WTC11 (cell line): ENCODE data around the gene EEFSEC. TPM values are rescaled to one million over a fixed set of nuclear protein-coding genes. Genes with fewer than 3 reads are reported as not detected.

Experiments
- ATAC-seq: fragments of 200-7000 bp; cut with Tn5 transposase; 2 replicates; pipeline ENCODE4 v1.10.0; 2021; ENCODE audit warnings: mild to moderate bottlenecking, moderate library complexity
- CTCF ChIA-PET: fragments of 300-600 bp; sonication (Branson Sonifier 250); formaldehyde crosslinking; loops from one replicate; lab custom pipeline; 2021; ENCODE audit warnings: antibody characterized with exemption; lab: Charles Lee
- POLR2A ChIA-PET: fragments of 350-600 bp; sonication (Branson Sonifier 250); formaldehyde crosslinking; loops from one replicate; lab custom pipeline; 2021; ENCODE audit warnings: antibody characterized with exemption; lab: Charles Lee
- DNase-seq: peaks from one replicate; pipeline ENCODE4 v3.0.0; 2021; ENCODE audit warnings: low spot score
- H3K27ac Mint-ChIP-seq: 2 replicates; pipeline ENCODE4 v1.8.0; 2021; ENCODE audit warnings: mixed read lengths
- H3K27me3 Mint-ChIP-seq: 2 replicates; pipeline ENCODE4 v1.8.0; 2021; ENCODE audit warnings: low read depth, mild to moderate bottlenecking, moderate library complexity, mixed read lengths
- H3K36me3 Mint-ChIP-seq: 2 replicates; pipeline ENCODE4 v1.8.0; 2021; ENCODE audit warnings: mixed read lengths
- H3K4me1 Mint-ChIP-seq: 2 replicates; pipeline ENCODE4 v1.8.0; 2022; ENCODE audit warnings: mixed read lengths
- H3K4me3 Mint-ChIP-seq: 2 replicates; pipeline ENCODE4 v1.8.0; 2021; ENCODE audit warnings: mild to moderate bottlenecking, moderate library complexity, mixed read lengths
- H3K9me3 Mint-ChIP-seq: 2 replicates; pipeline ENCODE4 v1.8.0; 2021; ENCODE audit warnings: mixed read lengths
- CREM ChIP-seq: sonication (generic); formaldehyde crosslinking; IDR thresholded peaks from 2 replicates; pipeline ENCODE4 v1.8.1; 2022; ENCODE audit warnings: mild to moderate bottlenecking, missing genetic modification reagents, moderate library complexity
- ESRRA ChIP-seq: sonication (generic); formaldehyde crosslinking; IDR thresholded peaks from 2 replicates; pipeline ENCODE4 v1.8.1; 2022; ENCODE audit warnings: mild to moderate bottlenecking, missing genetic modification reagents, borderline replicate concordance
- FOXK1 ChIP-seq: sonication (generic); formaldehyde crosslinking; IDR thresholded peaks from 2 replicates; pipeline ENCODE4 v1.8.0; 2022; ENCODE audit warnings: mild to moderate bottlenecking, moderate library complexity, missing genetic modification reagents
- KAT7 ChIP-seq: sonication (generic); formaldehyde crosslinking; IDR thresholded peaks from 2 replicates; pipeline ENCODE4 v1.8.1; 2023; ENCODE audit warnings: missing genetic modification reagents, mild to moderate bottlenecking, borderline replicate concordance
- NR3C1 ChIP-seq: sonication (generic); formaldehyde crosslinking; conservative IDR thresholded peaks from 2 replicates; pipeline ENCODE4 v1.8.1; 2023; ENCODE audit warnings: low read depth, mild to moderate bottlenecking, missing genetic modification reagents
- PRRX2 ChIP-seq: fragments of 250-450 bp; sonication (Bioruptor Pico); IDR thresholded peaks from 2 replicates; pipeline ENCODE4 v1.8.0; 2021; ENCODE audit warnings: mild to moderate bottlenecking
- SMAD3 ChIP-seq: sonication (generic); formaldehyde crosslinking; IDR thresholded peaks from 2 replicates; pipeline ENCODE4 v1.8.0; 2022; ENCODE audit warnings: missing genetic modification reagents, mild to moderate bottlenecking, borderline replicate concordance
- SOX15 ChIP-seq: fragments of 250-450 bp; sonication (Bioruptor Pico); IDR thresholded peaks from 2 replicates; pipeline ENCODE4 v1.9.0; 2021; ENCODE audit warnings: mild to moderate bottlenecking
- TEAD1 ChIP-seq: sonication (generic); formaldehyde crosslinking; IDR thresholded peaks from 2 replicates; pipeline ENCODE4 v1.8.0; 2022; ENCODE audit warnings: mild to moderate bottlenecking, missing genetic modification reagents
- TP53 ChIP-seq: sonication (generic); formaldehyde crosslinking; IDR thresholded peaks from 2 replicates; pipeline ENCODE4 v1.8.1; 2023; ENCODE audit warnings: mild to moderate bottlenecking, missing genetic modification reagents
- ZNF263 ChIP-seq: sonication (generic); formaldehyde crosslinking; IDR thresholded peaks from 2 replicates; pipeline ENCODE4 v1.8.1; 2022; ENCODE audit warnings: low read depth, mild to moderate bottlenecking, moderate library complexity, missing genetic modification reagents
- ZNF423 ChIP-seq: fragments of 250-450 bp; sonication (Bioruptor Pico); IDR thresholded peaks from 2 replicates; pipeline ENCODE4 v2.1.2; 2022; ENCODE audit warnings: mild to moderate bottlenecking, moderate library complexity
- ZNF671 ChIP-seq: fragments of 250-450 bp; sonication (Bioruptor Pico); IDR thresholded peaks from 2 replicates; pipeline ENCODE4 v1.8.0; 2021; ENCODE audit warnings: mild to moderate bottlenecking
- total RNA-seq: library from RNA; stranded (reverse); gene quantifications from 3 replicates; pipeline ENCODE4 v1.2.3, GENCODE V29; 2021
- TF ChIP-seq, protein P1 (sequence below): sonication (generic); formaldehyde crosslinking; IDR thresholded peaks from 2 replicates; pipeline ENCODE4 v1.8.0; 2022; ENCODE audit warnings: mild to moderate bottlenecking, missing genetic modification reagents
- TF ChIP-seq, protein P2 (sequence below): sonication (generic); formaldehyde crosslinking; IDR thresholded peaks from 2 replicates; pipeline ENCODE4 v1.8.1; 2022; ENCODE audit warnings: low read depth, mild to moderate bottlenecking, moderate library complexity, missing genetic modification reagents, borderline replicate concordance
- TF ChIP-seq, protein P3 (sequence below): sonication (generic); formaldehyde crosslinking; IDR thresholded peaks from 2 replicates; pipeline ENCODE4 v1.8.1; 2022; ENCODE audit warnings: mild to moderate bottlenecking, moderate library complexity, missing genetic modification reagents
- TF ChIP-seq, protein P4 (sequence below): sonication (generic); formaldehyde crosslinking; IDR thresholded peaks from 2 replicates; pipeline ENCODE4 v1.8.1; 2023; ENCODE audit warnings: mild to moderate bottlenecking, missing genetic modification reagents
- TF ChIP-seq, protein P5 (sequence below): fragments of 250-450 bp; sonication (Bioruptor Pico); IDR thresholded peaks from 2 replicates; pipeline ENCODE4 v1.9.0; 2021; ENCODE audit warnings: moderate library complexity, mild to moderate bottlenecking, inconsistent platforms, borderline replicate concordance
- TF ChIP-seq, protein P6 (sequence below): fragments of 250-450 bp; sonication (Bioruptor Pico); IDR thresholded peaks from 2 replicates; pipeline ENCODE4 v1.9.0; 2021; ENCODE audit warnings: mild to moderate bottlenecking
- TF ChIP-seq, protein P7 (sequence below): fragments of 250-450 bp; sonication (Bioruptor Pico); conservative IDR thresholded peaks from 2 replicates; pipeline ENCODE4 v1.9.0; 2021; ENCODE audit warnings: mild to moderate bottlenecking

Gene EEFSEC
- total RNA-seq, 1 experiment from 2014 or later = 13.7 TPM

DNA sequence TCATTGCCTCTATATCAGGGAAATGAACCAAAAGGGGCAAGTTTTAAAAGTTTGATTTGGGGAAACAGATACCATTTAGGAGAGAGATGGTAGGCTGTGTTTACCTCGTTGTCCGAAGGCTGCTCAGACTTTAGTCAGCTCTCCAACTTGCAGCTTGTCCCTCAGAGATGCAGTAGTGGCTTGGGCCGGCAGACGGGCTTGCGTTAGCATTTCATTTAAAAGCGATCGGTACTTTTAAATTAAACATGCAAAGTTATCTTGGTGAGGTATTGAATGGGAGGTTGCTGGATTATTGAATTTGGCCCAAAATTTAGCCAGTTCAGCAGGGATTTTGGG, 26.2 kb downstream of the EEFSEC start:
- Mint-ChIP-seq H3K4me1 (peaks cover 48% of the 10 kb centered on the region), H3K27ac (peak overlapping the region; percentile 44), H3K36me3 (no peaks in the 10 kb centered on the region), H3K4me3 (0 out of 2 replicates have a peak overlapping the region, but pooled peaks have one; percentile 11), H3K27me3 (no peaks in the 10 kb centered on the region), H3K9me3 (no peaks in the 10 kb centered on the region)
- no peak for TF ChIP-seq CREM
- no peak for TF ChIP-seq TEAD1 (CRISPR knock-in tag)
- TF ChIP-seq, protein P1, sequence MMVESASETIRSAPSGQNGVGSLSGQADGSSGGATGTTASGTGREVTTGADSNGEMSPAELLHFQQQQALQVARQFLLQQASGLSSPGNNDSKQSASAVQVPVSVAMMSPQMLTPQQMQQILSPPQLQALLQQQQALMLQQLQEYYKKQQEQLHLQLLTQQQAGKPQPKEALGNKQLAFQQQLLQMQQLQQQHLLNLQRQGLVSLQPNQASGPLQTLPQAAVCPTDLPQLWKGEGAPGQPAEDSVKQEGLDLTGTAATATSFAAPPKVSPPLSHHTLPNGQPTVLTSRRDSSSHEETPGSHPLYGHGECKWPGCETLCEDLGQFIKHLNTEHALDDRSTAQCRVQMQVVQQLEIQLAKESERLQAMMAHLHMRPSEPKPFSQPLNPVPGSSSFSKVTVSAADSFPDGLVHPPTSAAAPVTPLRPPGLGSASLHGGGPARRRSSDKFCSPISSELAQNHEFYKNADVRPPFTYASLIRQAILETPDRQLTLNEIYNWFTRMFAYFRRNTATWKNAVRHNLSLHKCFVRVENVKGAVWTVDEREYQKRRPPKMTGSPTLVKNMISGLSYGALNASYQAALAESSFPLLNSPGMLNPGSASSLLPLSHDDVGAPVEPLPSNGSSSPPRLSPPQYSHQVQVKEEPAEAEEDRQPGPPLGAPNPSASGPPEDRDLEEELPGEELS (CRISPR knock-in tag) = no peak
- TF ChIP-seq, protein P2, sequence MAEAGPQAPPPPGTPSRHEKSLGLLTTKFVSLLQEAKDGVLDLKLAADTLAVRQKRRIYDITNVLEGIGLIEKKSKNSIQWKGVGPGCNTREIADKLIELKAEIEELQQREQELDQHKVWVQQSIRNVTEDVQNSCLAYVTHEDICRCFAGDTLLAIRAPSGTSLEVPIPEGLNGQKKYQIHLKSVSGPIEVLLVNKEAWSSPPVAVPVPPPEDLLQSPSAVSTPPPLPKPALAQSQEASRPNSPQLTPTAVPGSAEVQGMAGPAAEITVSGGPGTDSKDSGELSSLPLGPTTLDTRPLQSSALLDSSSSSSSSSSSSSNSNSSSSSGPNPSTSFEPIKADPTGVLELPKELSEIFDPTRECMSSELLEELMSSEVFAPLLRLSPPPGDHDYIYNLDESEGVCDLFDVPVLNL (CRISPR knock-in tag) = no peak
- no peak for TF ChIP-seq TP53 (CRISPR knock-in tag)
- no peak for TF ChIP-seq ZNF263 (CRISPR knock-in tag)
- no peak for TF ChIP-seq ZNF671 (CRISPR knock-in tag)
- TF ChIP-seq KAT7 (CRISPR knock-in tag) = no peak
- no peak for TF ChIP-seq SOX15
- no peak for DNase-seq
- ATAC-seq = peak; percentile 38; the same call in 1 of the 2 replicates
- CTCF ChIA-PET = interaction anchor here (0.6 to 1.3 kb wide), 7 partner anchors 9 to 429 kb away, joined by 3 to 5 read pairs (median 3); no protein-coding TSS in a partner anchor
- POLR2A ChIA-PET = no interaction called here

DNA sequence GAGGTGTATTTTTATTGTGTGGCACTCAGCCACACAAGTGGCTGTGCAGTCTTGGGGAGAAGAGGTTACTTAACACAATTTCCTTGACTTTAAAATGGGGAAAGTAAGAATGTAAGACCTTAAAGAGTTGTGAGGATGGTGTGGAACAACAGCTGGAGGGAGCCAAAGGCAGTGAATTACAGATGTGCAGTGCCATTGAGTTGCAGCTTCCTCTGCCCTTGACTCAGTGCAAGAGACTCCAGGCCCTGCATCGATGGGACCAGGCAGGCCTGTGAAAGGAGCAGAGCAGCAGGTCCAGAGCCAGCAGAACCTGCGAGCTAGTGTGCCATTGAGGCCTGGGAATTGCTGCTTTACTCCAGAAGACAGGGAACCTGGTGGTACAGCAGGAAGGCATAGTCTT, 27.2 kb downstream of the EEFSEC start:
- peak overlapping the region; percentile 71 for H3K27ac Mint-ChIP-seq
- H3K27me3 Mint-ChIP-seq = no peaks in the 10 kb centered on the region
- ChIA-PET CTCF (interaction anchor here (1.0 to 1.4 kb wide), 2 partner anchors 12 to 14 kb away, joined by 3 to 5 read pairs; no protein-coding TSS in a partner anchor), POLR2A (no interaction called here)
- TF ChIP-seq ZNF423 (no peak), ESRRA (no peak), PRRX2 (CRISPR knock-in tag) (no peak), SMAD3 (CRISPR knock-in tag) (no peak), NR3C1 (no peak), FOXK1 (CRISPR knock-in tag) (no peak), ZNF671 (CRISPR knock-in tag) (no peak)
- TF ChIP-seq, protein P3, sequence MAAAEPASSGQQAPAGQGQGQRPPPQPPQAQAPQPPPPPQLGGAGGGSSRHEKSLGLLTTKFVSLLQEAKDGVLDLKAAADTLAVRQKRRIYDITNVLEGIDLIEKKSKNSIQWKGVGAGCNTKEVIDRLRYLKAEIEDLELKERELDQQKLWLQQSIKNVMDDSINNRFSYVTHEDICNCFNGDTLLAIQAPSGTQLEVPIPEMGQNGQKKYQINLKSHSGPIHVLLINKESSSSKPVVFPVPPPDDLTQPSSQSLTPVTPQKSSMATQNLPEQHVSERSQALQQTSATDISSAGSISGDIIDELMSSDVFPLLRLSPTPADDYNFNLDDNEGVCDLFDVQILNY (CRISPR knock-in tag) = no peak
- TF ChIP-seq, protein P4, sequence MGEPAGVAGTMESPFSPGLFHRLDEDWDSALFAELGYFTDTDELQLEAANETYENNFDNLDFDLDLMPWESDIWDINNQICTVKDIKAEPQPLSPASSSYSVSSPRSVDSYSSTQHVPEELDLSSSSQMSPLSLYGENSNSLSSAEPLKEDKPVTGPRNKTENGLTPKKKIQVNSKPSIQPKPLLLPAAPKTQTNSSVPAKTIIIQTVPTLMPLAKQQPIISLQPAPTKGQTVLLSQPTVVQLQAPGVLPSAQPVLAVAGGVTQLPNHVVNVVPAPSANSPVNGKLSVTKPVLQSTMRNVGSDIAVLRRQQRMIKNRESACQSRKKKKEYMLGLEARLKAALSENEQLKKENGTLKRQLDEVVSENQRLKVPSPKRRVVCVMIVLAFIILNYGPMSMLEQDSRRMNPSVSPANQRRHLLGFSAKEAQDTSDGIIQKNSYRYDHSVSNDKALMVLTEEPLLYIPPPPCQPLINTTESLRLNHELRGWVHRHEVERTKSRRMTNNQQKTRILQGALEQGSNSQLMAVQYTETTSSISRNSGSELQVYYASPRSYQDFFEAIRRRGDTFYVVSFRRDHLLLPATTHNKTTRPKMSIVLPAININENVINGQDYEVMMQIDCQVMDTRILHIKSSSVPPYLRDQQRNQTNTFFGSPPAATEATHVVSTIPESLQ (CRISPR knock-in tag) = no peak
- TF ChIP-seq, protein P5, sequence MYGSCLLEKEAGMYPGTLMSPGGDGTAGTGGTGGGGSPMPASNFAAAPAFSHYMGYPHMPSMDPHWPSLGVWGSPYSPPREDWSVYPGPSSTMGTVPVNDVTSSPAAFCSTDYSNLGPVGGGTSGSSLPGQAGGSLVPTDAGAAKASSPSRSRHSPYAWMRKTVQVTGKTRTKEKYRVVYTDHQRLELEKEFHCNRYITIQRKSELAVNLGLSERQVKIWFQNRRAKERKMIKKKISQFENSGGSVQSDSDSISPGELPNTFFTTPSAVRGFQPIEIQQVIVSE = no peak
- TF ChIP-seq, protein P6, sequence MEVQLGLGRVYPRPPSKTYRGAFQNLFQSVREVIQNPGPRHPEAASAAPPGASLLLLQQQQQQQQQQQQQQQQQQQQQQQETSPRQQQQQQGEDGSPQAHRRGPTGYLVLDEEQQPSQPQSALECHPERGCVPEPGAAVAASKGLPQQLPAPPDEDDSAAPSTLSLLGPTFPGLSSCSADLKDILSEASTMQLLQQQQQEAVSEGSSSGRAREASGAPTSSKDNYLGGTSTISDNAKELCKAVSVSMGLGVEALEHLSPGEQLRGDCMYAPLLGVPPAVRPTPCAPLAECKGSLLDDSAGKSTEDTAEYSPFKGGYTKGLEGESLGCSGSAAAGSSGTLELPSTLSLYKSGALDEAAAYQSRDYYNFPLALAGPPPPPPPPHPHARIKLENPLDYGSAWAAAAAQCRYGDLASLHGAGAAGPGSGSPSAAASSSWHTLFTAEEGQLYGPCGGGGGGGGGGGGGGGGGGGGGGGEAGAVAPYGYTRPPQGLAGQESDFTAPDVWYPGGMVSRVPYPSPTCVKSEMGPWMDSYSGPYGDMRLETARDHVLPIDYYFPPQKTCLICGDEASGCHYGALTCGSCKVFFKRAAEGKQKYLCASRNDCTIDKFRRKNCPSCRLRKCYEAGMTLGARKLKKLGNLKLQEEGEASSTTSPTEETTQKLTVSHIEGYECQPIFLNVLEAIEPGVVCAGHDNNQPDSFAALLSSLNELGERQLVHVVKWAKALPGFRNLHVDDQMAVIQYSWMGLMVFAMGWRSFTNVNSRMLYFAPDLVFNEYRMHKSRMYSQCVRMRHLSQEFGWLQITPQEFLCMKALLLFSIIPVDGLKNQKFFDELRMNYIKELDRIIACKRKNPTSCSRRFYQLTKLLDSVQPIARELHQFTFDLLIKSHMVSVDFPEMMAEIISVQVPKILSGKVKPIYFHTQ = no peak
- TF ChIP-seq, protein P7, sequence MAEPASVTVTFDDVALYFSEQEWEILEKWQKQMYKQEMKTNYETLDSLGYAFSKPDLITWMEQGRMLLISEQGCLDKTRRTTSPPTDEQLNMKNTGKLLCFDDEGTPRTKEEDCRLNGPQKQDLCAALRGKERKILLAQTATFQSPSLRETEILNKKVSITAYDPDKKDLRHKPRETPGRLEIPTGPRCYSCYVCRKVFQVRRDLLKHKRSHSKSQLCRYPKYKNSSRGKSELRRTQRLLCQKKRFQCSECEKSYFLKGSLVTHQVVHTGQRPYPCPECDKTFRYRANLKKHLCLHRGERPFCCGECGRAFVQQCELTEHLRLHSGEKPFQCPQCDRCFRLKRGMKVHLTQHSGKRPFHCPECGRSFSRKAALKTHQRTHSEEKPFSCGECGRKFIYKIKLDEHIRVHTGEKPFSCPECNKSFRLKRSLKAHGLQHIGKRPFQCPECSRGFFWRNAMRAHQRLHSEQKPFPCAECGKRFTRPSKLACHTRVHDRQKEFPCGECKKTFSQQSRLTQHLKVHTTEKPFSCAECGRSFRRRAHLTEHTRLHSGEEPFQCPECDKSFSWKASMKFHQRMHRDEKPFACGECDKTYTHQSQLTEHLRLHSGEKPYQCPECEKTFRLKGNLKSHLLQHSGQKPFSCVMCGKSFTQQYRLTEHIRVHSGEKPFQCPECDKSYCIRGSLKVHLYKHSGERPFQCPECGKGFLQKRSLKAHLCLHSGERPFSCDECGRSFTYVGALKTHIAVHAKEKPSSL (CRISPR knock-in tag) = no peak
- H3K9me3 Mint-ChIP-seq = peaks cover 1% of the 10 kb centered on the region; the same call in 1 of the 2 replicates
- peaks cover 38% of the 10 kb centered on the region for H3K4me1 Mint-ChIP-seq
- no peak for DNase-seq
- no peak overlapping the region for H3K4me3 Mint-ChIP-seq
- ATAC-seq = peak; percentile 41; the same call in 1 of the 2 replicates
- H3K36me3 Mint-ChIP-seq = no peaks in the 10 kb centered on the region
